Fibroblast of villous mesenchyme (primary cell): ENCODE results near the gene ERCC6. TPM values are rescaled to one million over a fixed set of nuclear protein-coding genes. Genes with fewer than 3 reads are reported as not detected.

Experiments used
- DNase-seq: peaks from one replicate; pipeline ENCODE4 v3.0.0-alpha.2; 2010; ENCODE audit warnings: low read depth
- H3K4me3 ChIP-seq: 2 replicates; pipeline ENCODE4 v1.5.1; 2011; ENCODE audit warnings: low read depth, mild to moderate bottlenecking, low read length
- CTCF ChIP-seq: IDR thresholded peaks from 2 replicates; pipeline ENCODE4 v1.5.1; 2012; ENCODE audit warnings: low read depth, mild to moderate bottlenecking, low read length; ENCODE audit not compliant: insufficient read depth
- total RNA-seq: library from RNA; depleted of rRNA; stranded (reverse); fragments of >200 nt; gene quantifications from 2 replicates; pipeline ENCODE4 v1.2.3, GENCODE V29; 2012

The ERCC6 gene
- total RNA-seq, 1 donor, result 35.4 TPM

- no peak for TF ChIP-seq CTCF
- DNase-seq, result no peak
- H3K4me3 ChIP-seq, result no peak overlapping the region
These were observed 25.6 kb upstream of the ERCC6 start for GRCh38 chr10:49564461-49565009.

GRCh38 chr10:49562893-49563292, 24.0 kb upstream of the ERCC6 start:
- no peak for TF ChIP-seq CTCF
- no peak overlapping the region for H3K4me3 ChIP-seq
- DNase-seq, result no peak

GRCh38 chr10:49560526-49560925, 21.6 kb upstream of the ERCC6 start:
- no peak for TF ChIP-seq CTCF
- DNase-seq, result no peak
- H3K4me3 ChIP-seq, result no peak overlapping the region

GRCh38 chr10:49559476-49559875, 20.6 kb upstream of the ERCC6 start:
- no peak overlapping the region for H3K4me3 ChIP-seq
- no peak for TF ChIP-seq CTCF
- DNase-seq, result no peak

GRCh38 chr10:49558190-49558589, 19.3 kb upstream of the ERCC6 start:
- no peak overlapping the region for H3K4me3 ChIP-seq
- no peak for DNase-seq
- TF ChIP-seq CTCF, result no peak

GRCh38 chr10:49557681-49558080, 18.8 kb upstream of the ERCC6 start:
- no peak overlapping the region for H3K4me3 ChIP-seq
- DNase-seq, result no peak
- no peak for TF ChIP-seq CTCF

- H3K4me3 ChIP-seq, result no peak overlapping the region
- no peak for DNase-seq
- TF ChIP-seq CTCF, result no peak
These were observed 17.8 kb upstream of the ERCC6 start for GRCh38 chr10:49556723-49557122.
